HG03460 (cell line): ENCODE results near the gene A3GALT2.

Experiments
- ATAC-seq: cut with Tn5 transposase; IDR thresholded peaks from one replicate; pipeline ENCODE4 v1.9.1; 2021; ENCODE audit not compliant: unreplicated experiment

A3GALT2 gene

GRCh38 chr1:33320619-33321165 is at the start of gene A3GALT2:
Gene A3GALT2, minus strand, starts transcription at chr1:33321098. Its CDS starts 0 bp downstream, at chr1:33321098.
- no peak for ATAC-seq

- ATAC-seq: no peak
Measured at GRCh38 chr1:33370301-33370700, 49.4 kb upstream of the A3GALT2 start.

GRCh38 chr1:33369764-33370163 is 48.9 kb upstream of the A3GALT2 start:
- ATAC-seq: no peak

GRCh38 chr1:33369081-33369480 is 48.2 kb upstream of the A3GALT2 start:
- ATAC-seq: no peak

- no peak for ATAC-seq
Measured at GRCh38 chr1:33368431-33368830, 47.5 kb upstream of the A3GALT2 start.

GRCh38 chr1:33367485-33368405 is 46.8 kb upstream of the A3GALT2 start:
- ATAC-seq: no peak

GRCh38 chr1:33366762-33367484 is 46.0 kb upstream of the A3GALT2 start:
- ATAC-seq: no peak

GRCh38 chr1:33365560-33365997 is 44.7 kb upstream of the A3GALT2 start:
- ATAC-seq: no peak

- ATAC-seq: no peak
Measured at GRCh38 chr1:33364565-33364918, 43.6 kb upstream of the A3GALT2 start.

- no peak for ATAC-seq
Measured at GRCh38 chr1:33363470-33363861, 42.6 kb upstream of the A3GALT2 start.

GRCh38 chr1:33363021-33363420 is 42.1 kb upstream of the A3GALT2 start:
- ATAC-seq: no peak

GRCh38 chr1:33361532-33362235 is 40.8 kb upstream of the A3GALT2 start:
- ATAC-seq: no peak

GRCh38 chr1:33360367-33360766 is 39.5 kb upstream of the A3GALT2 start:
- ATAC-seq: no peak

GRCh38 chr1:33359931-33360330 is 39.0 kb upstream of the A3GALT2 start:
- no peak for ATAC-seq

- no peak for ATAC-seq
Measured at GRCh38 chr1:33358795-33359503, 38.1 kb upstream of the A3GALT2 start.

GRCh38 chr1:33358114-33358794 is 37.4 kb upstream of the A3GALT2 start:
- no peak for ATAC-seq

GRCh38 chr1:33357099-33357498 is 36.2 kb upstream of the A3GALT2 start:
- no peak for ATAC-seq

- ATAC-seq: no peak
Measured at GRCh38 chr1:33354707-33355316, 33.9 kb upstream of the A3GALT2 start.

- no peak for ATAC-seq
Measured at GRCh38 chr1:33353531-33353930, 32.6 kb upstream of the A3GALT2 start.

- ATAC-seq: no peak
Measured at GRCh38 chr1:33351281-33351660, 30.4 kb upstream of the A3GALT2 start.
